ENCODE data around the gene TDO2. TPM values are rescaled to one million over a fixed set of nuclear protein-coding genes. Genes with fewer than 3 reads are reported as not detected.

The TDO2 gene
- total RNA-seq, 1 donor from 2014 or later, result not detected

DNA sequence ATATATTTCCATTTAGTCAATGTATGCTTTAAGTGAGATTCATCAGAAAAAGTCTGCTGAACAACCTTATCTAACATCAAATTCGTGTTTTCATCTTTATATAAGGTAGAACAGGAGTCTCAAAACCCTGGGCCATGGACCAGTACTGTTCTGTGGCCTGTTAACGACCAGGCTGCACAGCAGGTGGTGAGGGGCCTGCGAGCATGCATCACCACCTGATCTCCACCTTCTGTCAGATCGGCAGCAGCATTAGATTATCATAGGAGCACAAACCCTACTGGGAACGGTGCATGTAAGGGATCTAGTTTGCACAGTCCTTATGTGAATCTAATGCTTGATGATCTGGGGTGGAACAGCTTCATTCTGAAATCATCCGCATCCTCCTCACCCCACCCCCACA is 47.0 kb downstream of the TDO2 start:
- DNase-seq (ENCODE audit: low spot score in 2 of 2) (no peak), FAIRE-seq (no peak)

DNA sequence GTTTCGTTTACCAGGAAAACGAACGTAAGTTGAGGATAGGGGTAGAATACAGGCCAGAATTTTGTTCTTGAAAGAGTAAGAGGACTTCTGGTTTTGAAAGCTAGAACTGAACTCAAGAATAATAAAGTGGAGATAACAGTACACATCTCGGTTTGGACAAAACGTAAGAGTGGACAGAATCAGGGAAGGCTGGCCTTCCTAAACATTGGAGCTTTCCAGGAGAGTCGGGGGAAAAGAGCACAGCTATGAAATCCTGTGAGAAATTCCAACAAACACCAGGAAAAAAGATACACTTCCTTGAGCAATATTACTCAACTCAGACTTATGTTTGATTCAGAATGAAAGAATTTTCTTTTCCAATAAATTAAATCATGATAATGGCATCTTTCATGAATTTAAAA is 49.0 kb downstream of the TDO2 start:
- DNase-seq (ENCODE audit: low spot score in 2 of 2), result no peak
- FAIRE-seq, result no peak

DNA sequence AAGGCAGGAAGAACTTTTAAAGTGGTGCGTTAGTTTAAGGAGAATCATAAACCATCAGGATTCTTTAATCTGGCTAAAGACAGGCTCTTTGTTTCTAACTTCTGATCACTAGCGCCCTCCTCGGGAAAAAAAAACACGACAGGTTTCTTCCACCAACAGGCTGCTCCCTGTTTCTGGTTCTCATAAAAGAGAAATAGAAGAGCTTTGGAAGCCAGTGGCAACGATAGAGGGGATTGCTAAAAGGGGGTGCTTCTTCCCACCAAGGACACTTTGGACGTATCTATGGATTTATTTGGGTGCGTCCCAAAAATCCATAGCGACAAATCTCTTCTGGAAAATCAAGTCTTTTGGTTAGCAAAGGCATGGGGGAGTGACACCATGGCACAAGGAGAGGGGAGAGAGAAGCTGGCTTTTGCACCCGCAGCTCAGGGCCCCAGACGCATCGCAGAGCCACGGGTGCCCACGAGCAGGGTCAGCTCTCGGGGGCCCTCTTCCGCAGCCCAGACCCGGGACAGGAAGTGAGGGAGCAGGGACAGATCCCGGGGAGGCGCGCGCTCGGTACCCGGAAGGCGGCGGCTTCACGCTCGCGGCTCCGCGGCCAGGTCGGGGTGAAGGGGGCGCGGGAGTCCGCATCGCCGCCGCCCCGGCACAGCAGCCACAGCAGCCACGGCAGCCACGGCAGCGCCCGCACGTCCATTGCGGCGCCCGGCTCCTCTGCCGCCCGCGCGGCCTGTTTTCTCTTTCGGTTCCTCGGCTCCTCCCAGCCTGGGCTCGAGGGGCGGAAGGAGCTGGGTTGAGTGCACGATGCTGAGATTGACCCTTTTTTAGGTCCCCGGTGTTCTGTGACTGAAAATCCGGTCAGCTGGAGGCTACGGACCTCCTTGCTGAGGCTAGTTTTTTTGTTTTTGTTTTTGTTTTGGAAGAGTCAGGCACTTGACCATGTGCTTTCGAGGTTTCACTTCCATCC is 49.9 kb downstream of the TDO2 start, which contains the start of gene CTSO:
Gene CTSO (minus strand): TSS at position 716 of the 967 bp plus-strand sequence. CDS start 19 bp downstream, at position 697.
- FAIRE-seq, result peak; percentile 70
- DNase-seq (ENCODE audit: low spot score in 2 of 2), result peak; percentile 54 to 62

DNA sequence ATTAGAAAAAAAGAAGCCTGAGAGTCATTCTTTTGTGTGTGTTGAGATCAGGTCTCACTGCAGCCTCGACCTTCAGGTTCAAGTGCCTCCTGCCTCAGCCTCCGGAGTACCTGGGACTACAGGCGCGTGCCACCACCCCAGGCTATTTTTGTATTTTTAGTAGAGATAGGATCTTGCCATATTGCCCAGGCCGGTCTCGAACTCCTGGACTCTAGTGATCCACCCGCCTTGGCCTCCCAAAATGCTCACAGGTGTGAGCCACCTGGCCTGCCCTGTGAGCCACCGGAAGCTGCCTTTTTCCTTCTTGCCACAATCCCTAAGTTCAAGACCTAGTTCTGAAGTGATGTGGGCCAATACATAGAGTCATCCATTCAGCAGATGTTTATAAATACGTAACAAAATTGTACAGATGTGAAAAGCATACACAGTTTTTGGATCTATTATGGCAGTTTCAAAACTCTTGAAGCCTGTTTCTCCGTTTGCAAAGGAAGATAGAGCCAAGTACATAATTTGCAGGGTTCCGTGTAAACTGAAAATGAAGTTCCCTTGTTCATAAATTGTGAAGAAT is 50.7 kb downstream of the TDO2 start:
- FAIRE-seq, result no peak
- no peak for DNase-seq (ENCODE audit: low spot score in 2 of 2)

DNA sequence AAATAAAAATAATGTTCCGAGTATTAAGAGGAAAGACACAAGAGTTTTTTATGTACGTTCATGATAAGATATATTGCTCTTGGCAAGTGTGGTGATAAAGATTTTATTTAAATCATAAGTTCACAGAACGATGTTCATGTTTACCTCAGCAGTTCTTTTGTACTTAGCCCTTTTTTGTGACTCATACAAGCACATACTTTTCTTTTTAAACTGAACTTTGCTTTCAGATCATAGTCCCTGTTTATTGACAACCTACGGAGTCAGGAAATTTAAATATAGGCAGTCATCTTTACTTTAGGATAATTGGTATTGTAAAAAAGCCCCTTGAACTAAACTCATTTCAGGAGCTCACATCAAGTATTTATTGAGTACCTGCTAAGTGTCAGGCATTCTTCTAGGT is 51.4 kb downstream of the TDO2 start:
- FAIRE-seq, result no peak
- DNase-seq (ENCODE audit: low spot score in 2 of 2), result no peak

DNA sequence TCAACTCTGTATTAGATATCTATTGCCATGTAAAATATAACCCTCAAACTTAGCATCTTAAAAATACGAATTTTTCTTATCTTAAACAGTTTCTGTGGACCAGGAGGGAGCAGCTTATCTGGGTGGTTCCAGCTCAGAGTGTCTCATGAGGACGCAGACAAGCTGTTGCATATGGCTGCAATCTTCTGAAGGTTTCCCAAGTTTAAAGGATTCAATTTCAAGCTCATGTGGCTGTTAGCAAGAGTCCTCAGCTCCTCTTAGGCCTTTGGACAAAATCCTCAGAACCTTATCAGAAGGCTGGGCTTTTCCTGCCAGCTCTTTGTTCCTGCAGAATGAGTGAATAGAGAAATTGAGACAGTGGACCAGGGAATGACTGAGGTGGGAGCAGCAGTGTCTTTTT is 53.0 kb downstream of the TDO2 start:
- FAIRE-seq, result no peak

DNA sequence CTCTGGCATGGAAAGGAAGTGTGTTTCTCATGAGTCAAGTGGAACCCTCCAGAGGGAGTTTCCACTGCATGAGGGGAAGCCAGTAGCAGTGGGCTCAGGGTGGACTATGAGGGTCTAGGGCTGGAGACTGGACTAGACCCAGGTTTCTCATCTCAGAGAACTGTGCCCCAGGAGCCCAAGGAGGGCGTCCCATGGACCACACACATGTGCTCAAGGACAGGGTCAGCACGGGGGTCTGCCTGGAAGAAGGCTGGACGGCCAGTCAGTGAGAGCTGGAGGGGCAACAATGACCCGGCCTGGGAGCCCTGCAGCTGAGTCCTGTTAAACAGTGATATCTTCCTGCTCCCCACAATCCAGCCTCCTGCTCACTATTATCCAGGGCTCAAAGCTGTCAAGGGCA is 55.9 kb downstream of the TDO2 start:
- DNase-seq (ENCODE audit: low spot score in 2 of 2), result no peak
- no peak for FAIRE-seq

More for the DNA sequence above, 53.0 kb downstream of the TDO2 start:
- DNase-seq (ENCODE audit: low spot score in 2 of 2), result no peak

DNA sequence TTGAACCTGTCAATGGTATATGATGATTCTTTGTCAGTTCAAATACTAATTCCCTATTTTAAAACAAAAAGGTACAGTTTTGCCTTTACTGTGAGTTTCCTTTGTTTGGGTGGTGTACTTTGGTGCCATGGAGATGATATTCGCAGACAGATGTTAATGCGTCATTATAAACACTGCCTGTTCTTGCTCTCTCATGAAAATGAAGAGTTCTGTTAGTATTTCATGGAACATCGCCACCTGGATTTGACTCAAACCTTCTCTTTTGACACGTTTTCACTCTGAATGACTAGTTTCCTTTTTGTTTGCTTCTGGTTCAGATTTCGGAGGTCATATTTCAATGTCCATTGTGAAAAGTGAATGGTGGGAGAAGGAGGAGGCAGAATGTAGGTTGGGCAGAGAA is 57.0 kb downstream of the TDO2 start:
- DNase-seq (ENCODE audit: low spot score in 2 of 2), result no peak
- no peak for FAIRE-seq

DNA sequence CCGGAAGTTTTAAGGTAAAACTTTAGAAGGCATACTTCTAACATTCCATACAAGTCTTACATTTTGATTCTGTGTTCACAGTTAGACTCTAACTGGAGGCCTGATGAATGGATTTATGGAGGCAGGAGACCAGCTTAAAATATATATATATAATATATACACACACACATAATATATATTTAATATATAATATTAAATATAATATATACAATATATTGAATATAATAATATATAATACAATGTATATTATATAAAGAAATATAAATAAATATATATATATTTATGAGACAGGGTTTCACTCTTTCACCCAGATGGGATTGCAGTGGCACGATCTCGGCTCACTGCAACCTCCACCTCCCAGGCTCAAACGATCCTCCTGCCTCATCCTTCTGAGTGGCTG is 58.1 kb downstream of the TDO2 start:
- DNase-seq (ENCODE audit: low spot score in 2 of 2) (no peak), FAIRE-seq (no peak)

DNA sequence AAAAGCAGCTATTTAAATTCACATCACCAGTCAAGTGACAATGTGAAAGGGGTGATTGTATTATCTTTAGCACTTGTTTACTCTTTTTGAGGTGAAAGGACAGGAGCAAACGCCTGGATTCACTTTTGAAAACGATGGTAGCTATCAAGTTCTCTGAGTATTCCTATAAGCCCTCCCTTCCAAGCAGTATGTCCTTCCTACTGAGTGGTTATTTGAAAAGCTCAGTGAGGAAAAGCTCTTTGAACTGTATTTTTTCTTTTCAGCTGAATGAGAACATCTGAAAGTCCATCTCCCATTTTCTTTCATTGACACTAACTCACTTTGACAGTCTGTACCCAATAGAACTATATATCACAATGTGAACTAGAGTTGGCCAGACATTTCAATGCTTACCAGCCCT is 59.3 kb downstream of the TDO2 start:
- DNase-seq (ENCODE audit: low spot score in 2 of 2), result no peak
- no peak for FAIRE-seq

DNA sequence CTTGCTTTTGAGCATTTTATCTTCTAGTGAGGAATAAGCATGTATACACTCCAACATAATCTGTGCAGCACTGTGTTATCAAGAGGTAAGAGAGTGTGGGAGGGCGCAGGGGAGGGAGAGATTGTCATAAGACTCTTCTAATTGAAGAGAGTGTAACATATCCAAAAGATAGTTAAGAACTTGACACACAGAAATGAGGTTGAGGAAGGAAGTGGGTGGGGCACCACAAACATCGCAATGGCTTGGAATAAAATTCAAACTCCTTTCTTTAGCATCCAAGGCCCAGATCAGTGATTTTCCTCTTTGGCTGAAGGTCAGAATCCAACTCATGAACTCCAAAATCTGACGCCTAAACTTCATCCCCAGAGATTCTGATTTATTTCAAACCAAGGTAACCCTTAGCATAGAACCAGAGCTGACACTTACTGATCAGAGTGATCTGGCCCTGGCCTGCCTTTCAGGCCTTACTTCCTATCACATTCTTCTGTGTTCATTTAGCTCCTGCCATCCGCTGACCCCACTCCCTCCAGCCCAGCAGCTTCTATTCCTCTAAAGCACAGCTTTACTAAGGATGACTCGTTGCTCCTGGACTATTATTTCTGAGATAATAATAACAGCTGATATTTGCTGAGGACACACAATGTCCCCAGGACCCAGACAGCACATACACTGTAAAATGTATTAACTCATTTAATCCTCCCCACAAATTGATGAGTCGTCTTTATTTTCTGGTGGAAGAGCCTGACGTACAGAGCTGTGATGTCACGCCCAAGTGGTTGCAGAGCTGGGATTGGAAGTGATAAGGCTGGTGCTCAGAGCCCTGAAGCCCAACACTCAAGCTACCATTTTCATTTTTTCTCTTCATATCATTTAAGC is 60.8 kb downstream of the TDO2 start:
- no peak for DNase-seq (ENCODE audit: low spot score in 2 of 2)
- FAIRE-seq, result no peak

DNA sequence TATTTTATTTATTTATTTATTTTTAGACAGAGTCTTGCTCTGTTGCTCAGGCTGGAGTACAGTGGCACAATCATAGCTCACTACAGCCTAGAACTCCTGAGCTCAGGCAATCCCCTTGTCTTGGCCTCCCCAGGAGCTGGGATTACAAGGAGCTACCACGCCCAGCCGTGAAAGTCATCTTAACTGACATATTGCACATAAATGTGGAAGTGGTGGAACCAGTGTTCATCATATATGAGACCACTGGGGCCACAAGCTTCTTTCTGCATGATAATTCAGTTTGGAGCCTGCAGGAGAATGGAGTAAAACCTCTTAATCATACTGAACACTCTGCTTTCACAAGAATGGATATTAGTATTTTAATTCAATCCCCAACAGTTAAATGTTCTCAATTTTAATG is 62.7 kb downstream of the TDO2 start:
- FAIRE-seq, result no peak
- no peak for DNase-seq (ENCODE audit: low spot score in 2 of 2)

DNA sequence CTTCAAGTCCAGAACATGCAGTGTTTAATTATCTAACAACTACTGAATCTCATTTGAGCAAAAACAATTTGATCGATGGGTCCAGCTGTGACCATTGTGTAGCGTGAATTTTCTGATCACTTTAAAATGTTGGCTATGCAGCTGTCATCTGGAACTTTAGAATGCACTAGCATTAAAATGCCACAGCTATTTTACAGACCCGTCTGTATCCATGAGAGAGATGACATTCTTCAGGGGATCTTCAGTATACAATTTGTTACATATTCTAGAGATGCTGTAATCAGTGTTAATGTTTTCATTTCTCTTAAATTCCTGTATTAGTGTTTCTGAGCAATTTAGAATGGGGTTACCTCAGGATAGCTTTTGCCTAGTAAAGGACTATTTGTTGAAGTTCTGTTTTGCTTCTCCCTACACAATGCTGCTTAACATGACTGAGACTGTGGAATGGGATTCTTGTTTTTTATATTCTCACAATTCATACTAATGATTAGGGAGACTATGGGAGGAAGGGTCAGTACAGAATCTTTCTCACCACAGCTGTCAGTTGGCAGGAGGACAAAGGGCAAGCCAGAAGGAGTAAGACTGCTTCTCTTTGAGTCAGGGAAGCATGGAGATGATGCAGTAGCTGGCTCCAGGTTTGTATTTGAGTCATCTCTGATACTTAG is 63.4 kb downstream of the TDO2 start:
- no peak for FAIRE-seq
- no peak for DNase-seq (ENCODE audit: low spot score in 2 of 2)

Other genes with a start within 250 kb of the TDO2 start
- 207 TPM for gene GUCY1A1, start 236.8 kb upstream of the TDO2 start, total RNA-seq
- 66.9 TPM for gene GUCY1B1, start 144.7 kb upstream of the TDO2 start, total RNA-seq
- not detected for gene ASIC5, start 37.4 kb upstream of the TDO2 start, total RNA-seq
- 7.3 TPM for gene CTSO, start 50.2 kb downstream of the TDO2 start, total RNA-seq